Esophagus squamous epithelium (tissue), 5 donors: ENCODE measurements around the gene TP53RK. TPM values are rescaled to one million over a fixed set of nuclear protein-coding genes. Genes with fewer than 3 reads are reported as not detected.

Source experiments
- DNase-seq: peaks from one replicate; lab custom pipeline; 2025; lab: John Stamatoyannopoulos, UW
- H3K27ac ChIP-seq, 4 donors: fragments of 200-600 bp; sonication (generic); one replicate each; pipeline ENCODE4 v1.5.1; 2016 to 2019; ENCODE audit warnings: mild to moderate bottlenecking in 1 of 4
- H3K27me3 ChIP-seq, 4 donors: fragments of 200-600 bp; sonication (generic); 1 replicate in 3 of 4; 2 replicates in 1 of 4; pipeline versions ENCODE4 v1.5.1 to v1.6.0; 2017 to 2021; ENCODE audit warnings: antibody characterized with exemption in 1 of 4
- H3K36me3 ChIP-seq, 3 donors: fragments of 200-600 bp; sonication (generic); one replicate each; pipeline ENCODE4 v1.5.1; 2016 to 2019
- H3K4me1 ChIP-seq, 3 donors: fragments of 200-600 bp; sonication (generic); one replicate each; pipeline ENCODE4 v1.5.1; 2017 to 2019
- H3K4me3 ChIP-seq, 4 donors: fragments of 200-600 bp; sonication (generic); 1 replicate in 3 of 4; 2 replicates in 1 of 4; pipeline ENCODE4 v1.5.1; 2016 to 2019; ENCODE audit warnings: mild to moderate bottlenecking in 2 of 4, moderate library complexity in 1 of 4
- H3K9me3 ChIP-seq, 3 donors: fragments of 200-600 bp; sonication (generic); one replicate each; pipeline ENCODE4 v1.5.1; 2016 to 2019
- CTCF ChIP-seq, 6 experiments: fragments of 450-650 bp in 4 of 6; fragments of 200-600 bp in 2 of 6; sonication (generic) in 2 of 6; IDR thresholded peaks; one replicate each; pipeline ENCODE4 v1.5.1; 2016 to 2019; ENCODE audit warnings: antibody characterized with exemption in 6 of 6, mild to moderate bottlenecking in 4 of 6, moderate library complexity in 4 of 6
- POLR2A ChIP-seq, 4 donors: fragments of 450-650 bp; IDR thresholded peaks; one replicate each; pipeline ENCODE4 v1.6.1; 2017; ENCODE audit warnings: antibody characterized with exemption in 4 of 4, mild to moderate bottlenecking in 4 of 4, moderate library complexity in 3 of 4
- WGBS, 2 donors: methylation state at CpG; one replicate each; pipeline ENCODE4 v1.1.5; 2018; 5-methylcytosine and 5-hydroxymethylcytosine counted together
- intact Hi-C: fragments of 100-400 bp; cut with DNase I; formaldehyde crosslinking; loops from one replicate; pipeline ENCODE4 v1.15.0; 2022
- total RNA-seq, 4 donors: library from RNA; depleted of rRNA; stranded (reverse); fragments of >200 nt; gene quantifications; one replicate each; pipeline ENCODE4 v1.1.0, GENCODE V29; 2016
- donor health status: DM: yes; HTN: yes; CAD: no.

The TP53RK gene
- total RNA-seq, 4 donors from 2014 or later, result 14.3 to 20.2 (median 17.1) TPM

GRCh38 chr20:46640044-46640443 lies 49.2 kb downstream of the TP53RK start:
- no peaks in the 10 kb centered on the region for H3K36me3 ChIP-seq
- TF ChIP-seq CTCF (IDR thresholded peaks at IDR 0.05) (no peak), POLR2A (IDR thresholded peaks at IDR 0.05) (no peak)
- WGBS, 2 donors, result 91 to 92% methylated on average over 2 to 5 of the region's 6 CpGs
- no peak for DNase-seq
- H3K9me3 ChIP-seq, result no peaks in the 10 kb centered on the region
- intact Hi-C loops, result no loop called here
- H3K4me1 ChIP-seq, result no peaks in the 10 kb centered on the region
- H3K27ac ChIP-seq, result no peak overlapping the region
- peaks cover 0 to 4% (median 0%) of the 10 kb centered on the region in 4 donors for H3K27me3 ChIP-seq
- H3K4me3 ChIP-seq, result no peak overlapping the region

- TF ChIP-seq POLR2A (IDR thresholded peaks at IDR 0.05), result no peak
- no peak for TF ChIP-seq CTCF (IDR thresholded peaks at IDR 0.05)
- intact Hi-C loops, result no loop called here
- Histone ChIP-seq H3K9me3 (no peaks in the 10 kb centered on the region), H3K27ac (no peak overlapping the region), H3K36me3 (no peaks in the 10 kb centered on the region), H3K4me1 (no peaks in the 10 kb centered on the region), H3K27me3 (peaks cover 0 to 4% (median 0%) of the 10 kb centered on the region in 4 donors), H3K4me3 (no peak overlapping the region)
- WGBS, 2 donors, result 72 to 100% methylated on average over 1 to 3 of the region's 3 CpGs
- DNase-seq, result no peak
Observed at GRCh38 chr20:46639587-46639986, 49.7 kb downstream of the TP53RK start.

GRCh38 chr20:46638898-46639274 lies 50.4 kb downstream of the TP53RK start:
- TF ChIP-seq POLR2A (IDR thresholded peaks at IDR 0.05) (no peak), CTCF (IDR thresholded peaks at IDR 0.05) (no peak)
- Histone ChIP-seq H3K36me3 (no peaks in the 10 kb centered on the region), H3K27ac (no peak overlapping the region), H3K27me3 (peaks cover 0 to 9% (median 0%) of the 10 kb centered on the region in 4 donors), H3K4me1 (no peaks in the 10 kb centered on the region), H3K9me3 (no peaks in the 10 kb centered on the region), H3K4me3 (no peak overlapping the region)
- DNase-seq, result no peak
- 93 to 94% methylated on average over 3 of the region's 4 CpGs for WGBS, 2 donors
- intact Hi-C loops, result no loop called here

- Histone ChIP-seq H3K27me3 (peaks cover 0 to 12% (median 0%) of the 10 kb centered on the region in 4 donors), H3K9me3 (no peaks in the 10 kb centered on the region), H3K4me1 (no peaks in the 10 kb centered on the region), H3K36me3 (no peaks in the 10 kb centered on the region), H3K27ac (no peak overlapping the region), H3K4me3 (no peak overlapping the region)
- intact Hi-C loops, result no loop called here
- DNase-seq, result no peak
- WGBS, 2 donors, result 71 to 86% methylated on average over 5 to 12 of the region's 18 CpGs
- TF ChIP-seq POLR2A (IDR thresholded peaks at IDR 0.05), result no peak
- no peak for TF ChIP-seq CTCF (IDR thresholded peaks at IDR 0.05)
Observed at GRCh38 chr20:46638134-46638897, 50.9 kb downstream of the TP53RK start.

- H3K27me3 ChIP-seq, result peaks cover 0 to 12% (median 0%) of the 10 kb centered on the region in 4 donors
- intact Hi-C loops, result no loop called here
- no peaks in the 10 kb centered on the region for H3K4me1 ChIP-seq
- H3K27ac ChIP-seq, result no peak overlapping the region
- WGBS, 2 donors, result 77 to 80% methylated on average over 3 to 4 of the region's 4 CpGs
- H3K4me3 ChIP-seq, result no peak overlapping the region
- no peaks in the 10 kb centered on the region for H3K9me3 ChIP-seq
- DNase-seq, result no peak
- no peaks in the 10 kb centered on the region for H3K36me3 ChIP-seq
- TF ChIP-seq POLR2A (IDR thresholded peaks at IDR 0.05) (no peak), CTCF (IDR thresholded peaks at IDR 0.05) (no peak)
Observed at GRCh38 chr20:46637427-46638133, 51.7 kb downstream of the TP53RK start.
